K562 treated with DMSO at 1 percent for 4 hours (cell line): ENCODE results near the gene HFM1. TPM values are rescaled to one million over a fixed set of nuclear protein-coding genes. Genes with fewer than 3 reads are reported as not detected.

Source experiments
- total RNA-seq: library from RNA; unstranded; fragments of 300-600 nt; gene quantifications from 2 replicates; pipeline ENCODE4 v1.2.3, GENCODE V29; 2022; ENCODE audit not compliant: insufficient read depth

Gene HFM1, protein sequence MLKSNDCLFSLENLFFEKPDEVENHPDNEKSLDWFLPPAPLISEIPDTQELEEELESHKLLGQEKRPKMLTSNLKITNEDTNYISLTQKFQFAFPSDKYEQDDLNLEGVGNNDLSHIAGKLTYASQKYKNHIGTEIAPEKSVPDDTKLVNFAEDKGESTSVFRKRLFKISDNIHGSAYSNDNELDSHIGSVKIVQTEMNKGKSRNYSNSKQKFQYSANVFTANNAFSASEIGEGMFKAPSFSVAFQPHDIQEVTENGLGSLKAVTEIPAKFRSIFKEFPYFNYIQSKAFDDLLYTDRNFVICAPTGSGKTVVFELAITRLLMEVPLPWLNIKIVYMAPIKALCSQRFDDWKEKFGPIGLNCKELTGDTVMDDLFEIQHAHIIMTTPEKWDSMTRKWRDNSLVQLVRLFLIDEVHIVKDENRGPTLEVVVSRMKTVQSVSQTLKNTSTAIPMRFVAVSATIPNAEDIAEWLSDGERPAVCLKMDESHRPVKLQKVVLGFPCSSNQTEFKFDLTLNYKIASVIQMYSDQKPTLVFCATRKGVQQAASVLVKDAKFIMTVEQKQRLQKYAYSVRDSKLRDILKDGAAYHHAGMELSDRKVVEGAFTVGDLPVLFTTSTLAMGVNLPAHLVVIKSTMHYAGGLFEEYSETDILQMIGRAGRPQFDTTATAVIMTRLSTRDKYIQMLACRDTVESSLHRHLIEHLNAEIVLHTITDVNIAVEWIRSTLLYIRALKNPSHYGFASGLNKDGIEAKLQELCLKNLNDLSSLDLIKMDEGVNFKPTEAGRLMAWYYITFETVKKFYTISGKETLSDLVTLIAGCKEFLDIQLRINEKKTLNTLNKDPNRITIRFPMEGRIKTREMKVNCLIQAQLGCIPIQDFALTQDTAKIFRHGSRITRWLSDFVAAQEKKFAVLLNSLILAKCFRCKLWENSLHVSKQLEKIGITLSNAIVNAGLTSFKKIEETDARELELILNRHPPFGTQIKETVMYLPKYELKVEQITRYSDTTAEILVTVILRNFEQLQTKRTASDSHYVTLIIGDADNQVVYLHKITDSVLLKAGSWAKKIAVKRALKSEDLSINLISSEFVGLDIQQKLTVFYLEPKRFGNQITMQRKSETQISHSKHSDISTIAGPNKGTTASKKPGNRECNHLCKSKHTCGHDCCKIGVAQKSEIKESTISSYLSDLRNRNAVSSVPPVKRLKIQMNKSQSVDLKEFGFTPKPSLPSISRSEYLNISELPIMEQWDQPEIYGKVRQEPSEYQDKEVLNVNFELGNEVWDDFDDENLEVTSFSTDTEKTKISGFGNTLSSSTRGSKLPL (N-terminal part only)
- total RNA-seq = 2.0 and 3.1 TPM in 2 replicates

GRCh38 chr1:91404151-91405012 lies at the start of gene HFM1:
Gene HFM1 (minus strand): TSS chr1:91404837. CDS start chr1:91401082, 3,755 bp downstream.

Other genes starting within 250 kb of the HFM1 start
- 7.9 and 9.2 TPM in 2 replicates for gene CDC7, start 96.0 kb upstream of the HFM1 start, total RNA-seq